GM12892 (cell line): ENCODE results near the gene XPR1.
"Not testable (repeated sequence)": the region's sequence is repeated elsewhere in the genome, so short reads cannot be mapped to it uniquely, and the experiment has no call there.

Source experiments
- DNase-seq: peaks from one replicate; pipeline ENCODE4 v3.0.0; 2011; ENCODE audit not compliant: insufficient read length
- FAIRE-seq: peaks from 2 replicates; lab custom pipeline; 2011; peaks lifted over from hg19 to GRCh38; lab: Jason Lieb, UNC
- POLR2A ChIP-seq: IDR thresholded peaks from 2 replicates; pipeline ENCODE4 v1.6.1; 2011; ENCODE audit warnings: low read depth, low read length, control low read depth
- POLR2AphosphoS5 ChIP-seq: IDR thresholded peaks from 2 replicates; pipeline ENCODE4 v1.6.1; 2011; ENCODE audit warnings: low read depth, low read length, control low read depth
- TAF1 ChIP-seq: IDR thresholded peaks from 2 replicates; pipeline ENCODE4 v1.6.1; 2011; ENCODE audit warnings: low read depth, mild to moderate bottlenecking, control low read depth, low read length, borderline replicate concordance

Gene XPR1

GRCh38 chr1:180781718-180782117, 149.9 kb downstream of the XPR1 start:
- FAIRE-seq (no peak), DNase-seq (no peak)
- no peak for TF ChIP-seq TAF1
- TF ChIP-seq POLR2AphosphoS5 = no peak
- TF ChIP-seq POLR2A = no peak

DNA sequence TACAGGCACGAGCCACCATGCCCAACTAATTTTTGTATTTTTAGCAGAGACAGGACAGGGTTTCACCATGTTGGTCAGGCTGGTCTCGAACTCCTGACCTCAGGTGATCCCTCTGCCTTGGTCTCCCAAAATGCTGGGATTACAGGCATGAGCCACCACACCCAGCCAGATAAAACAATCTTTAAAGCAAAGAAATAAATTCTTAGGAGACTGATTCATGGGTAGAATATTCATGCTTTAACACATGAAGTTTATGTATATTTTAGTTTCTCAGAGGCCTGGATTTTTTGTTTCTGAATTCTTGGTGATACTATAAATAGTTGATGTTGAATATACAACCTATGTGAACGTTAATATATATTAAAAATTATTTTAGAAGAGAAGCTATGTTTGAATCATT, 153.5 kb downstream of the XPR1 start:
- TF ChIP-seq TAF1 (no peak), POLR2A (no peak), POLR2AphosphoS5 (no peak)
- DNase-seq = no peak
- FAIRE-seq = no peak

- TF ChIP-seq POLR2AphosphoS5 (no peak), TAF1 (no peak), POLR2A (no peak)
- DNase-seq = no peak
- no peak for FAIRE-seq
These were observed 154.1 kb downstream of the XPR1 start for GRCh38 chr1:180785887-180786286.

DNA sequence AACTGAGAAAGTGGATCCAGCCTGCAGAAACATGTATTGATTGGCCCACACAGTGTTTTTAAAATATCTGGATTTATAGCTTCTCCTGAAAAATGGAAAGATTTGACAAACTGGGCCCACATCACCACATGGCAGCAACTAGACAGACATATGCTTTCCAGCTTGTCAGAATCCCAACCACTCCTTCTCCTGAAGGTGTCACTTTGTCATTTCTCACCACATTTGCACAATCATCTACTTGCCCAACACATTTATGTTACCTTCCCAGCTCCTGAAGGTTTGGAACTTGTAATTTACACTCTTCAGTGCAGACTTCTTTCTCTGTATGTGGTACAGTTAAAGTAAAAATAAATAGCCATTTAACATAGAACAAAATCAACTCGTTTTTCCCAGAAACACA, 154.8 kb downstream of the XPR1 start:
- TF ChIP-seq POLR2AphosphoS5 (no peak), TAF1 (no peak), POLR2A (no peak)
- DNase-seq (no peak), FAIRE-seq (no peak)

- FAIRE-seq (no peak), DNase-seq (no peak)
- TF ChIP-seq POLR2A = no peak
- TF ChIP-seq POLR2AphosphoS5 = no peak
- no peak for TF ChIP-seq TAF1
These were observed 155.9 kb downstream of the XPR1 start for GRCh38 chr1:180787628-180788307.

DNA sequence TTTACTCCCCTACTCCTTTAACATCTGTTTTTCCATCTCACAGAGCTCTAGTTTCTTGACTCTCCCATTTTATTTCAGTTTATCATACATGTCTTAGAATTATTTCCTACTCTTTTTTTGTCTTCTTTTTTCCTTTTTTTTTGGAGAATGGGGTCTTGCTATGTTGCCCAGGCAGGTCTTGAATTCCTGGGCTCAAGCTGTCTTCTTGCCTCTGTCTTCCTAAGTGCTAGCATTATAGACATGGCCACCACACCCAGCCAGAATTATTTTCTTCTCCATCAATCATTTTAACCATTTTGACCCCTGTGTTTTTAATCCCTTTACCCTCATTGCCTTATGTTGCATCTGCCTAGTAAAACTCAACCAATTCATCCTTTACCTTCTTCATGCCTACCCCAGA, 157.6 kb downstream of the XPR1 start:
- no peak for TF ChIP-seq TAF1
- no peak for TF ChIP-seq POLR2A
- TF ChIP-seq POLR2AphosphoS5 = no peak
- FAIRE-seq (no peak), DNase-seq (no peak)

GRCh38 chr1:180791152-180791551, 159.3 kb downstream of the XPR1 start:
- DNase-seq, FAIRE-seq: not testable (repeated sequence)

DNA sequence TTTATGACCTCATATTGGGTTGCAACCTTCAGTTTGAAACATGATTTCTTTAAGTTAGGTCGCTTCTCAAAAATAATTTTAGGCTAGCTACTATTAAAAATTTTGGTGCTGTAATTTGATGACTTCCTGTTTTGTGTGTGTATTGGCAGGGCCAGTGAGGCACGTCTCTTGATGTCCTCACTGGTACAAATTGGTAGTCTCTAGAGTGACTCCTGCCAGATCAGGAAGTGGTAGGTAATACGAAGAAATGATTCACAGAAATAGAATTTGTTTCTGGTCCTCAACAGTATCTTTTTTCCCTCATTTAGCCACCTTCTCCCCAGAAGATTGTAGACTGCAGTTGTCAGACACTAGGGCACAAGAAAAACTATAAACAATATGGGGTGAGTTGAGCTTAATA, 160.0 kb downstream of the XPR1 start:
- no peak for TF ChIP-seq TAF1
- FAIRE-seq (no peak), DNase-seq (no peak)

- no peak for FAIRE-seq
- TF ChIP-seq POLR2A = no peak
- no peak for TF ChIP-seq TAF1
- TF ChIP-seq POLR2AphosphoS5 = no peak
- no peak for DNase-seq
These were observed 161.6 kb downstream of the XPR1 start for GRCh38 chr1:180793451-180793850.

GRCh38 chr1:180796897-180797640, 165.2 kb downstream of the XPR1 start:
- DNase-seq (no peak), FAIRE-seq (no peak)
- TF ChIP-seq POLR2AphosphoS5 (no peak), POLR2A (no peak), TAF1 (no peak)

GRCh38 chr1:180800945-180801344, 169.1 kb downstream of the XPR1 start:
- FAIRE-seq = no peak
- DNase-seq = no peak
- TF ChIP-seq POLR2AphosphoS5 (no peak), TAF1 (no peak), POLR2A (no peak)

DNA sequence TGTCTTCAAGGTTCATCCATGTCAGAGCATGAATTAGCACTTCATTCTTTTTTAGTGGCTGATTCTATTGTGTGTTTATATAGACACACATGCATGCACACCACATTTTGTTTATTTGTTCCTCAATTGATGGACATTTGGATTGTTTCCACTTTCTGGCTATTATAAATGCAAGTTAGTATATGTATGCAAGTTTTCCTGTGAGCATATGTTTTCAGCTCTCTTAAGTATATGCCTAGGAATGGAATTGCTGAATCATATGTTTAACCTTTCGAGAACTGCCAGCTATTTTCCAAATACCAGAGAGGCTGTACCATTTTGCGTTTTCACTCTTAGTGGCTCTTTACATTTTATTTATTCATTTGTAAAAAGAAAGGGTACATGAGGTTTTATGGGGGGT, 171.0 kb downstream of the XPR1 start:
- FAIRE-seq = no peak
- no peak for DNase-seq
- TF ChIP-seq POLR2A = no peak
- TF ChIP-seq POLR2AphosphoS5 = no peak
- no peak for TF ChIP-seq TAF1
